ENCODE data around the gene MEGF10. TPM values are rescaled to one million over a fixed set of nuclear protein-coding genes. Genes with fewer than 3 reads are reported as not detected.
"Not testable (repeated sequence)": the region's sequence is repeated elsewhere in the genome, so short reads cannot be mapped to it uniquely, and the experiment has no call there.

MEGF10 gene
- total and polyA plus RNA-seq, 2 of the 8 experiments (the other 6 are each of a cell fraction or from before 2014, with no cell fraction given): 38.2 to 53.1 TPM

DNA sequence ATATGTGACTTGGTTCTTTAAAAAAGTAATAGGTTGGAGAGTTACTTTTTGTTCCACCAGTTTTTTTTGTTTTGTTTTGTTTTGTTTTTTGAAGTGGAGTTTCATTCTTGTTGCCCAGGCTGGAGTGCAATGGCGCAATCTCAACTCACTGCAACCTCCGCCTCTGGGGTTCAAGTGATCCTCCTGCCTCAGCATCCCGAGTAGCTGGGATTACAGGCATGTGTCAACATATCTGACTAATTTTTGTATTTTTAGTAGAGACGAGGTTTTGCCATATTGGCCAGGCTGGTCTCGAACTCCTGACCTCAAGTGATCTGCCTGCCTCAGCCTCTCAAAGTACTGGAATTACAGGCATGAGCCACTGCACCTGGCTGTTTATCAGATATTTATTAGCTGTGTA is 6.3 kb downstream of the MEGF10 start:
- H2BK120ac ChIP-seq (replicated peaks; ENCODE audit: low read depth, low read length); H4K91ac ChIP-seq (replicated peaks; ENCODE audit: insufficient read length, low read length); H2AK5ac ChIP-seq (ENCODE audit: low read depth, low read length); H3K4me3 ChIP-seq (ENCODE audit: extremely low read depth in 1 of 4, insufficient read depth in 2 of 4, low read depth in 3 of 4, low read length in 4 of 4); H2AFZ ChIP-seq (ENCODE audit: low read length); H3K9ac ChIP-seq (replicated peaks in 1 of 4; ENCODE audit: extremely low read depth in 1 of 4, low read depth in 3 of 4, low read length in 3 of 4); H3K27ac ChIP-seq (ENCODE audit: low read depth, low read length); H3K79me1 ChIP-seq (ENCODE audit: low read depth, low read length); H3K23me2 ChIP-seq (ENCODE audit: low read depth, low read length); H2BK5ac ChIP-seq (ENCODE audit: low read depth, low read length); H4K5ac ChIP-seq (ENCODE audit: insufficient read length, low read depth, low read length); H3K27me3 ChIP-seq (replicated peaks in 1 of 4; ENCODE audit: control insufficient read depth in 3 of 4, extremely low read depth in 1 of 4, insufficient read depth in 3 of 4, low read length in 3 of 4); H2BK20ac ChIP-seq (ENCODE audit: low read length); H3K18ac ChIP-seq (ENCODE audit: extremely low read depth, low read length); H2BK15ac ChIP-seq (ENCODE audit: low read length); H3K9me3 ChIP-seq (ENCODE audit: insufficient read depth in 2 of 2, low read depth in 1 of 2, low read length in 1 of 2); H4K8ac ChIP-seq (ENCODE audit: extremely low read depth, insufficient read depth, low read length); H3K36me3 ChIP-seq (ENCODE audit: control insufficient read depth in 2 of 4, insufficient read depth in 4 of 4, low read length in 3 of 4); H2BK12ac ChIP-seq (ENCODE audit: low read depth, low read length); H3K23ac ChIP-seq (ENCODE audit: insufficient read length); H3K56ac ChIP-seq (replicated peaks; ENCODE audit: insufficient read length, low read depth, low read length); DNase-seq (ENCODE audit: low read depth in 1 of 2, low spot score in 2 of 2); FAIRE-seq; H3K4me2 ChIP-seq (ENCODE audit: insufficient read depth in 1 of 2, low read depth in 2 of 2, low read length in 2 of 2); H4K20me1 ChIP-seq (replicated peaks in 1 of 2; ENCODE audit: control insufficient read depth in 1 of 2, insufficient read depth in 2 of 2, low read length in 2 of 2); H3K4ac ChIP-seq (replicated peaks; ENCODE audit: insufficient read length, low read depth, low read length); H3K14ac ChIP-seq (ENCODE audit: insufficient read length): not testable (repeated sequence)
- ChIA-PET CTCF (ENCODE audit: partially characterized antibody) (interaction anchor here (0.8 to 3.0 kb wide), 6 partner anchors 8 to 409 kb away, joined by 3 to 13 read pairs (median 4); no protein-coding TSS in a partner anchor), POLR2A (ENCODE audit: partially characterized antibody) (interaction anchor here (1.1 kb wide), 1 partner anchor 15 kb away, joined by 3 read pairs; no protein-coding TSS in a partner anchor)
- Histone ChIP-seq H3K79me2 (ENCODE audit: control insufficient read depth in 1 of 2, insufficient read depth in 2 of 2, low read length in 2 of 2) (peaks cover 0 to 94% of the 10 kb centered on the region in 2 experiments; a peak in 3 of 4 replicates), H3K4me1 (replicated peaks in 1 of 4; ENCODE audit: control insufficient read depth in 3 of 4, insufficient read depth in 4 of 4, low read length in 3 of 4) (peaks cover 1 to 25% (median 24%) of the 10 kb centered on the region in 4 experiments; a peak in 5 of 7 replicates)
- 74% methylated on average over 5 of the region's 5 CpGs; no CpG with 5 or more reads in 1 of the 2 experiments for WGBS, 2 experiments (ENCODE audit: extremely low coverage in 1 of 2, insufficient coverage in 1 of 2, insufficient read length in 1 of 2, insufficient replicate concordance in 2 of 2, low coverage in 1 of 2, low lambda C conversion rate in 2 of 2, missing lambda C conversion rate in 1 of 2)

Measured in H1 (cell line).